GM12864 (cell line): ENCODE measurements around the gene PML.

Experiments used
- DNase-seq: peaks from one replicate; pipeline ENCODE4 v3.0.0-alpha.2; 2011; ENCODE audit warnings: low read depth
- H3K4me3 ChIP-seq: 2 replicates; pipeline ENCODE4 v1.5.1; 2011; ENCODE audit warnings: mild to moderate bottlenecking, low read depth, low read length, control low read depth
- TF ChIP-seq, protein P1 (sequence below): IDR thresholded peaks from 2 replicates; pipeline ENCODE4 v1.5.1; 2011; ENCODE audit warnings: low read depth, mild to moderate bottlenecking, moderate library complexity, low read length, control low read depth, inconsistent platforms; ENCODE audit errors: missing control alignments

The PML gene

DNA sequence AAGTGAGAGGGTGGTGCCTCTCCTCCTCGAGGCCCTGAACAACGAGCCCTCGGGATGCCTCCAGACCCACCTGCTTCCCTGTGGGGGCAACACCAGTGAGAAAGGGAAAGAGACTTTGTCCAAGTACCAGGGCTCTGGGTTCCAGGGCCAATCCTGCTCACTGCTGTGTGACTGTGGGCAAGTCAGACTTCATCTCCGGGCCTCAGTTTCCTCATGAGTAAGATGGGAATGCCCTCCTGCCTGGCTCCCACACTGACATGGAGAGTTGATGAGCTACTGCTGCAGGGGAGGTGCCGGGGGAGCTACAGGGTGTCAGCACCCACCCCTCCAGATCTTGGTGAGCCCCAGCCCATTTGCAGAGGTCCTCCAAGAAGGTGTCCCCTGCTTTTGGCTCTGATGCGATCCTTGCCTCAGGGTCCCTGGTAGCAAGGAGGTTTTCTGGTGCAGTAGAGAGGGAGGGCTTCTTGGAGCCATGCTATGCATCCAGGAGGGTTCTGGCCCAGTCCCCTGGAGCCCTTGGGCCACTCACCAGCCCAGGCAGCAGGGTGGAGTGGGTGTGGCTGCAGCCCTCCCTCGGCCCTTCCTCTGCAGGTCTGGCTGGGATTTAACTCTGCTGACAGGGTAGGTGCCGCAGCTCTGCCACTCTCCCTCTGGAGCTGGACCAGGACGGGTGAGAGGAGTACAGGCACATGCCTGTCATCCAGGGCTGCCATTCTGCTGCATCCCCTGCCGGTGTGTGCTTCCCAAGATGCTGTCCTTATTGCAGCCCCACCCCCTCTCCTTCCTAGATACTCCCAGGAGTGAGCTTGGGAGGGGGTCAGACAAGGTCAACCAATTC lies 41.4 kb upstream of the PML start:
- TF ChIP-seq, protein P1, sequence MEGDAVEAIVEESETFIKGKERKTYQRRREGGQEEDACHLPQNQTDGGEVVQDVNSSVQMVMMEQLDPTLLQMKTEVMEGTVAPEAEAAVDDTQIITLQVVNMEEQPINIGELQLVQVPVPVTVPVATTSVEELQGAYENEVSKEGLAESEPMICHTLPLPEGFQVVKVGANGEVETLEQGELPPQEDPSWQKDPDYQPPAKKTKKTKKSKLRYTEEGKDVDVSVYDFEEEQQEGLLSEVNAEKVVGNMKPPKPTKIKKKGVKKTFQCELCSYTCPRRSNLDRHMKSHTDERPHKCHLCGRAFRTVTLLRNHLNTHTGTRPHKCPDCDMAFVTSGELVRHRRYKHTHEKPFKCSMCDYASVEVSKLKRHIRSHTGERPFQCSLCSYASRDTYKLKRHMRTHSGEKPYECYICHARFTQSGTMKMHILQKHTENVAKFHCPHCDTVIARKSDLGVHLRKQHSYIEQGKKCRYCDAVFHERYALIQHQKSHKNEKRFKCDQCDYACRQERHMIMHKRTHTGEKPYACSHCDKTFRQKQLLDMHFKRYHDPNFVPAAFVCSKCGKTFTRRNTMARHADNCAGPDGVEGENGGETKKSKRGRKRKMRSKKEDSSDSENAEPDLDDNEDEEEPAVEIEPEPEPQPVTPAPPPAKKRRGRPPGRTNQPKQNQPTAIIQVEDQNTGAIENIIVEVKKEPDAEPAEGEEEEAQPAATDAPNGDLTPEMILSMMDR = no peak

DNA sequence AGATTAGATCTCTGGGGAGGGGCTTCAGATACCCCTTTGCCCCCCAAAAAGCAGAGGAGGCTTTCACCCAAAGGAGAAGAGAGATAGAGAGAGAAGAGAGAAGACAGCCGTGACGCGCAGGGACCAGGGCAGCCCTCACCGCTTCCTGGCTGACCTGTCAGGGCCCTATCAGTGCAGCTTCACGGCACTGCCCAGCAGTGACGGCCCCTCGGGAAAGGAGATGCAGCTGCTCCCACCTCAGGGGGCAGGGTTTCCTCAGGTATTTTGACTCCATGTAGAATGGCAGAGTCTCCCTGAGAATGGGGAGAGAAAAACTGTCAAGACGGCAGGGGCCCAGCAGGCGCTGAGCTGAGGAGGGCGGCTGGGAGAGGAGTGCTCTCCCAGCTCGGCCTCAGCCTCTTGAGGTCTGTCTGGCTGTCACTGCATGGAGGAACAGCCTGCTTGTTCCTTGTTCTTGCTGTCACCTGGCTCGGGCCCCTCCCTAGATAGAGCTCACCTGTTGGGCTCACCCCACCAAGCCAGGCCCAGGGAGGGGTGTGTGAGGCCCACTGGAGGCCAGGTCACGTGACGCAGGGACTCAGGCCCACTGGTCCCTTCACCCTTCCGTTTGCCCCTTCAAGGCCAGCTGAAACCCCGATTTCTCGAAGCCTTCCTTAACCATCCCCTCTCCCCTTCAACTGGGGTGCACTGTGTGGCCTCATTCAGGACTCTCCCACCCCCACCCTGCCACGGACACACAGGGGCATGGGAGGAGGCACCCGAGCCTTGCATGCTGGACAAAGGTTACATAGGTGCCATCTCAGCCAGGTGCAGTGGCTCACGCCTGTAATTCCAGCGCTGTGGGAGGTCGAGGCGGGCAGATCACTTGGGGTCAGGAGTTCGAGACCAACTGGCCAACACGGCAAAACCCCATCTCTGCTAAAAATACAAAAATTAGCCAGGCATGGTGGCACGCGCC lies 40.0 kb upstream of the PML start:
- TF ChIP-seq, protein P1 = no peak
- no peak overlapping the region for H3K4me3 ChIP-seq
- no peak for DNase-seq

More for the DNA sequence above, 41.4 kb upstream of the PML start:
- no peak overlapping the region for H3K4me3 ChIP-seq
- DNase-seq = no peak

DNA sequence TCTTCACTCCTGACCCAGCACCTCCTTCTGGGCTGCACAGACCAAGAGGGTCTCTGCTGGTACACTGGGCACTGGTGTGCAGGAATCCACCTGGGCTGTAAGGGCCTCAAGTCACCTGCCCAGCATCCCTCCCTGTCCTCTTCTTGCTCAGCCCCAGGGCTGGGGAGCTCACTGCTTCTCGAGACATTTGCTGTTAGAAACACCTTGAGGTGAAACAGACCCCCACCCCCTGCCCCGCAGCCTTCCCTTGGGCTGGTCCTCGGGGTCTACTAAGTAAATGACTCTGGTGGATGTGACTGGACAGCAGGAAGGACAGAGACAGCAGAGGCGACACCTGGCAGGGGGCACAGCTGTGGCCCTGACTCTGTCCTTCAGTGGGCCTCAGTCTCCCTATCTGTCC lies 39.2 kb upstream of the PML start:
- TF ChIP-seq, protein P1 = no peak
- no peak for DNase-seq

DNA sequence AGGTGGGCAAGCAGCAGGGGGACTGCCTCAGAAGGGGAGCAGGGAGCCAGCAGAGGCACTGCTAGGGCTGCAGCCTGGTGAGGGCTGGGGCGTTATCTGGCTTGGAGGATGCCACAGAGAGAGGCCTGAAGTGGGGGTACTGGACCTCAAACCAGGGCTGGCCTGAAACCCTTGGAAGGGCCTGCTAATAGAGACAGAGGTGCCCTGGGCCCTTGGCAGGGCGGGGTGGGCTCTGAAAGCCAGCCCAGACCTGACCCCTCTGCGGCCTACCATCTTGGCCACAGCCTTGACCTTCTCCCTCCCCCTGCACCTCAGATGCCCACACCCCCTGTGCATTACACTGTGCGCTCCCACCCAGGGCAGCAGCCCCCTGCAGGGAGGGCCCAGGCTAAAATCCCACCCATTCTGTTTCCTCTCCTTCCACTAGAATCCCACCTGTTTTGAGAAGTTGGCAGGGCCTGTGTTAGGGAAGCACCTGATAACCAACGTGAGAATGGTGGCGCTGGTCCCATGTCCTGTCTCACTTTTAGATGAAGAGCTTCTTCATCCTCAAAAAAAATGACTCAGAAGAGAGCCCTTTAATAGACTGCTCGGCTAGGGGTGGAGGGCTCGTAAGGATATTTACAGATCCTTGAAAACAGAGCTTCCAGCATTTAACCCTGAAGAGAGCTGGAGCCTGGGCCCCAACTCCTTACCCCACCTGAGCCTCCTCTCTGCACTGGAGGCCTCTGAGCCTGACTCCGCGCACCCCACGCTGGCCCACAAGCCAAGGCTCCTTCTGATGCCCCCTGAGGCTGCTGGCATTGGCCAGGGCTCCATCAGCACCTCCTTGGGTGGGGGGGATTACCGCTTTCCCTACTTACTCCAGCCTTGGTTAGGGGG lies 38.4 kb upstream of the PML start:
- TF ChIP-seq, protein P1 = no peak
- no peak for DNase-seq
- H3K4me3 ChIP-seq = no peak overlapping the region

More for the DNA sequence above, 39.2 kb upstream of the PML start:
- H3K4me3 ChIP-seq = no peak overlapping the region

DNA sequence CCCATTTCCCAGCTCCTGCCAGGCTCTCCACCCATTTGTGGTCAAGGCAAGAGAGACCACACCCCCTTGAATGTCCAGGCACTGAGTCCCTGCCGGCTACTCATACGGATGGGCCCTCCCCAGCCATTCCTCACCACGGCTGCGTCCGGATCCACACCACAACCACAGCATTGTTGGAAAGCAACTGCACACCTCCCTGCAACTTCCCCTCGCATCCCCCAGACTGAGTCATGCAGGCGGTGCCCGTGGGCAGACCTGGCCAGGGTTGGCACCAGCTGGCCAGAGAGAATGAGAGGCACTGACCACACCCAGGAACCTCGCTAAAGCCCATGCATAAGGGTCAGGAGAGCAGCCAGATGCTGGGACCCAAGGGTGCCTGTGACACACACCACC lies 37.8 kb upstream of the PML start:
- DNase-seq = no peak
- no peak overlapping the region for H3K4me3 ChIP-seq
- TF ChIP-seq, protein P1 = no peak

DNA sequence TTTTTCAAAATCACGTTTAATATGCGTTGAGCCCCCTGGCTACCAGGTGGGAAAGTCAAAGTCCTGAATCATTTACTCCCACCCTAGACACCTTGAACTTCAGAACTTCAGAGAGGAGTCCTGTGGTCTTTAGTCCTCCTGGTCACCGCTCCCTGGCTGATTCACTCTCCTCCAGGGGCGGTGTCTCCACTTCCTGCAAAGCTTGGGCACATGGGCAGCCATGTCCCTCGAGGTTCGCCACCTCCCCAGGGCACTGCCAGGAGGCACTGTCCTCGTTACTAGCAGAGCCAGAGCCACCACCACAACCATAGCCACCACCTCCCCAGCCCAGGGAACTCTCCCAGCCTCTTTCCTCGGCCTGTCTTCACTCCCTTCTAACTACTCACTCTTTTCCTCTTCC lies 37.2 kb upstream of the PML start:
- no peak overlapping the region for H3K4me3 ChIP-seq
- TF ChIP-seq, protein P1 = no peak
- no peak for DNase-seq
